SK-MEL-5 (cell line): ENCODE results near the gene KRT25. TPM values are rescaled to one million over a fixed set of nuclear protein-coding genes. Genes with fewer than 3 reads are reported as not detected.

Source experiments
- DNase-seq: peaks from one replicate; pipeline ENCODE4 v3.0.0-alpha.2; 2016; ENCODE audit warnings: low read depth, low spot score
- in situ Hi-C: cut with HindIII; loops from 2 replicates; pipeline ENCODE4 v1.10.0; 2016; ENCODE audit warnings: low sequenced_read_pairs, high pct_unique_total_duplicates, low pct_unique_long_range_greater_than_20kb
- total RNA-seq: library from RNA; depleted of rRNA; stranded (reverse); fragments of >200 nt; shearing (Covaris generic); gene quantifications from 2 replicates; pipeline ENCODE4 v1.2.3, GENCODE V29; 2014; rRNA removed

KRT25 gene
- total RNA-seq, 1 experiment from 2014 or later = 0.05 TPM

DNA sequence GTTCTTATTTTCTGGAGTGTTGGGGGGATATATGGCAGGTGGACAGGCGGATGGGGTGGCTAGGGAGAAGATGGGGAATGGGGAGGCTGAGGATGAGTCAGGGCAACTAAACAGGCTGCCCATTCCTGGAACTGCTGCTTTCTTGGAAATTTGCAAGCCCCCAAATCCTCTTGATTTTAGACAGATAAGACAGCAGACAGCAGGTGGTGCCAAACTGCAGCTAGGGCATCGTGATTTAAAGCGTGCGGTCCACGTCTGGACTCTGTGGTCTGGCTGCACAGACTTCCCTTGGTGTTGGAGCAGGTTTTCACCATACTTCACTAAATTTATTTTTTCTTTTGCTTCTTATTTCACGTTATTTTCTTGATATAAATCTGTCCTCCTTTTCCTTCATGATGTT is 40.7 kb downstream of the KRT25 start:
- peak; percentile 72 for DNase-seq
- in situ Hi-C loops = no loop called here

DNA sequence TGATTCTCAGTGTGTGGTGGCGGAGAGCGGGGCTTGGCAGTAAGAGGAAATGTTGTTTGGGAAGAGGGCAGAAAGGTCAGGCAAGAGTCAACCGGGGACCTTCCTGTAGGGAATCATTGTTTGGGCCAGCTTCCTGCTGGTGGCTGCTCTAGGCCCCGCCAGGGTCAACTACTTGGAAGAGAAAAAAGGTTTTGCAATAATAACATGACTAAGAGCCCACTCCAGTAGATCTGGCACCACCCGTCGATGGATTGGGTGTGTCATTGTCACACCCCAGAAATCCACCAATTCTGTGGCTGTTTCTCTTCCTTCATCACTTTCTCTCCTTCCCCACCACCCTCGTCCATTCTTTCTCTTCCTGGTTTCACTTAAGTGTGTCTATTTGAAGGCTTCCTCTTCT is 47.4 kb downstream of the KRT25 start:
- no peak for DNase-seq
- in situ Hi-C loops = no loop called here

DNA sequence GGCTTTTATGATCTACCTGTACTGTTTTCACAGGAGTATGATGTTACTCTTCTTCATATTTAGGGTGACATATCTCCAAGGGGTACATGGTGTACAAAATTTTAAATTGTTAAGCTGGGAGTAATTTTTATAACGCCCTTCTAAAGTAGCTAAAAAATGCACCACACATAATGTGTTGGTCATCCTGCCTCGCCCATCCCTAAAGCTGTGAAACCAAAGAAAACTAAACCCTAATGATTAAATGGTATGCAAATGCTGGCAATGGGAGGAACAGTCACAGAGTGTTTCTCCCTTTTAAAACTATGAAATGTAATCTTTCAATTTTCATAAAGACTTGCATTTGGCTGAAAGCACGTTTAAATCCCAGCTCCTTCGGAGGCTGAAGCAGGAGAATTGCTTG is 49.5 kb downstream of the KRT25 start:
- in situ Hi-C loops = no loop called here
- no peak for DNase-seq

DNA sequence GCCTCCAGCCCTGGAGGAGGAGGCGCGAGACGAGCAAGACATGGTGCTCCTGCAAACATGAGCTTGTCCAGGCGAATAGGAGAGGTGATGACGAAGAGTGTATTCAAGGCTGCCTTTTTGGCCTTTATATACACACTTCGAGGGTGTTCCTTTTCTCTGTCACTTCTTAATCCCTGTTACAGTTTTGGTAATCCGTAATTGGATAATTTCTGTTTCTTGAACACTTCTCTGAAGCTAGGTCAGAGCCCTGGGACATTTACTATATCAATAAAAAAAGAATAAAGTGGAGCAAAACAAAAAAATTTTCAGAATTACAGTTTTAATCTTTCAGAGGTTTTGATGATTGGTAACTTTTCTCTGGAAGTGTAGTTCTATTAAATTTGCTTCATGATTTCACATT is 51.5 kb downstream of the KRT25 start, which contains the start of gene KRT24:
Gene KRT24, minus strand, starts transcription at position 101 of the 400 bp plus-strand sequence. Its CDS starts 59 bp downstream, at position 42.
- in situ Hi-C loops = no loop called here
- no peak for DNase-seq

DNA sequence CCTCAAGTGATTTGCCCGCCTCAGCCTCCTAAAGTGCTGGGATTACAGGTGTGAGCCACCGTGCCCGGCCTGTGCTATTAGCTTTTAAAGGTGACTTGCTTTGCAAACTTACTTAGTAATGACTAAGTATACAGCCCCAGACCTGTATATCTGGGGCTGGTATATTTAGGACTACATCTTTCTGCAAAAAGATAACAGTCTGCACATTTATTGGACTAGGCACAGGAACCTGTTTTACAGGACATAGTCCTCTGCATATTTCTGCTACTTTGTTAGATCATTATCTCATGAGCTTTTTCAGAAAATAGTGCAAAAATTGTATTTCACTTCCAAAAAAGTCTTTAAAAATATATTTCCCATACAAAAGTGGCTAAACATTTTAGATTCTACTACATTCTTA is 52.9 kb downstream of the KRT25 start:
- in situ Hi-C loops = no loop called here

DNA sequence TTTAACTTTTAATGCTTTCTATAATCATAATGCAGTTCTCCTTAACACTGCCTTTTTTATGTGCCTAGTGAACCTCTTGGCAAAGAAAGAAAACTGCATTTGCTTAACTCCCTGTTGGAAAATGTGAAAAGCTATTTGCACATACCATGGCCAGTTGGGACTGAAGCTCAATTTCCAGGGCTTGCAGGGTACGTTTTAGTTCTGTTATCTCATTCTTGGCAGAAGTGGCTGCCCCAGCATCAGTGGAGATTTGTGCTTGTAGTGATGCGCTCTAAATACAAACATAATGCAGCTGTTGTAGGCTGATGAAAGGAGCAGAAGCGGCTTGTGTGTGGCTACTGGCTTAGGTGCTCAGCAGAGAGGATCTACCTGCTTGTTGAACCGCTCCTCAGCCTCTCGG is 55.3 kb downstream of the KRT25 start:
- no peak for DNase-seq
- in situ Hi-C loops = no loop called here

More for the DNA sequence above, 52.9 kb downstream of the KRT25 start:
- DNase-seq = no peak

DNA sequence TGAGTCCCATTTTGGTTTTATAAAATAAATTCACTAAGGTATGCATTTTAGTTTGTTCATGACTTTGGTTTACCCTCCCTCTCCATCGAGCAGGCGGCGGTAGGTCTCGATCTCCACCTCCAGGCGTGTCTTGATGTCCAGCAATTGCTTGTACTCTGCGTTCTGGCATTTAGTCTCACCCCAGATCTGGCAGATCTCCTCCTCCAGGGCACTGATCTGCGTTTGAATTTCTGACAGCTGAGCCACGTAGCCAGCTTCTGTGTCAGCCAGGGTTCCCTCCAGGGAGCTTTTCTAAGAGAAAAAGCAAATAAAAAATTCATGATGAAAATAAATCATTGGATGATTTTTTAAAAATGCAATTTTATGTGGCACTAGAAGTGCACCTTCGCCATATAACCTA is 55.8 kb downstream of the KRT25 start:
- no peak for DNase-seq
- in situ Hi-C loops = no loop called here

Other genes starting within 250 kb of the KRT25 start
- not detected in 2 replicates for gene CCR7, start 189.9 kb downstream of the KRT25 start, total RNA-seq
- 84.5 and 85.2 TPM in 2 replicates for gene SMARCE1, start 107.5 kb downstream of the KRT25 start, total RNA-seq
- 0.45 and 0.95 TPM in 2 replicates for gene KRT222, start 90.2 kb downstream of the KRT25 start, total RNA-seq
- not detected in 2 replicates for gene KRT24, start 51.6 kb downstream of the KRT25 start, total RNA-seq
- not detected in 2 replicates for gene KRT26, start 16.9 kb upstream of the KRT25 start, total RNA-seq
- gene KRT27, start 27.2 kb upstream of the KRT25 start, total RNA-seq = 5.9 and 6.9 TPM in 2 replicates
- gene KRT28, start 44.6 kb upstream of the KRT25 start, total RNA-seq = not detected in 2 replicates
- gene KRT10, start 67.3 kb upstream of the KRT25 start, total RNA-seq = 8.1 and 15.9 TPM in 2 replicates
- 0.59 and 0.82 TPM in 2 replicates for gene KRT12, start 111.9 kb upstream of the KRT25 start, total RNA-seq
- gene KRT20, start 129.9 kb upstream of the KRT25 start, total RNA-seq = not detected in 2 replicates
- not detected in 2 replicates for gene KRT23, start 182.3 kb upstream of the KRT25 start, total RNA-seq
- gene KRT39, start 211.6 kb upstream of the KRT25 start, total RNA-seq = not detected in 2 replicates
- not detected in 2 replicates for gene KRT40, start 229.0 kb upstream of the KRT25 start, total RNA-seq
- gene KRTAP3-3, start 238.8 kb upstream of the KRT25 start, total RNA-seq = not detected in 2 replicates
- gene KRTAP3-2, start 244.6 kb upstream of the KRT25 start, total RNA-seq = not detected in 2 replicates